Type B pancreatic cell (in vitro differentiated cells): ENCODE results near the gene LPCAT1. TPM values are rescaled to one million over a fixed set of nuclear protein-coding genes. Genes with fewer than 3 reads are reported as not detected.

Source experiments
- DNase-seq: peaks from one replicate; pipeline ENCODE4 v3.0.0; 2021; ENCODE audit warnings: mixed read lengths; ENCODE audit not compliant: unreplicated experiment; ENCODE audit errors: extremely low spot score
- H3K27ac Mint-ChIP-seq: 2 replicates; pipeline ENCODE4 v1.8.0; 2021; ENCODE audit warnings: mild to moderate bottlenecking, mixed read lengths
- H3K27me3 Mint-ChIP-seq: 2 replicates; pipeline ENCODE4 v1.8.0; 2021; ENCODE audit warnings: mixed read lengths
- H3K36me3 Mint-ChIP-seq: 2 replicates; pipeline ENCODE4 v1.8.0; 2021; ENCODE audit warnings: mixed read lengths
- H3K4me1 Mint-ChIP-seq: one replicate; pipeline ENCODE4 v1.8.0; 2021; ENCODE audit warnings: mixed read lengths; ENCODE audit not compliant: unreplicated experiment
- H3K4me3 Mint-ChIP-seq: 2 replicates; pipeline ENCODE4 v1.8.0; 2021; ENCODE audit warnings: mild to moderate bottlenecking, mixed read lengths
- H3K9me3 Mint-ChIP-seq: 2 replicates; pipeline ENCODE4 v1.8.0; 2021; ENCODE audit warnings: mixed read lengths
- total RNA-seq: library from RNA; stranded (reverse); gene quantifications from 2 replicates; pipeline ENCODE4 v1.2.1, GENCODE V29; 2021; ENCODE audit warnings: low replicate concordance
- TF ChIP-seq, protein P1 (sequence below): fragments of 200-600 bp; sonication (generic); conservative IDR thresholded peaks from 2 replicates; pipeline ENCODE4 v1.5.0; 2021; ENCODE audit warnings: antibody characterized with exemption, mild to moderate bottlenecking

LPCAT1 gene
- total RNA-seq, 1 donor from 2014 or later = 91.6 TPM

DNA sequence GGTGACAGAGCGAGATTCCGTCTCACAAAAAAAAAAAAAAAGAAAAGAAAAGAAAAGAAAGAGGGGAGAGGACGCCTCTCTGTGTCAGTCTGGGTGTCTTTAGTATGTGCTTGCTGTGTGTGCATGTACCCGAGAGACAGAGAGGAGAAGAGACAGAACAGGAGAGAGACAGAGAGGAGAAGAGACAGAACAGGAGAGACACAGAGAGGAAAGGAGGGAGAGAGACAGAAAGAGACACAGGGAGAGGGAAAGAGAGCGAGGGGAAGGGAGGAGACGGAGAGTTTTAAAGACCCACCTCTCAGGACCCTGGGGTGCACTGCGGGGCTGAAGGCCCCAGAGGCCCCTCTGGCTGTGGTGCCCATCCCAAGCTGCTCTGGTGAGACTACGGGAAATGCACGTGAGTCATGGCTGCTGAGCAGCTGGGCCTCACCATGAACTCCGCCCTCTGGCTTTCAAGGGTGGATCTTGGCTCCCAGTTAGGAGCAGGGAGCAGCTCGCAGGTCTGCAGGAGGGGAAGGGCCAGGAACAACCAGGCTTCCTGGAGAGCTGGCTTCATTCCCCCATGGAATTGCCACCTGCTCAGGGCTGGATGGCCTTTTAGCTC, 86.4 kb downstream of the LPCAT1 start:
- H3K9me3 Mint-ChIP-seq = peaks cover 7% of the 10 kb centered on the region
- TF ChIP-seq, protein P1, sequence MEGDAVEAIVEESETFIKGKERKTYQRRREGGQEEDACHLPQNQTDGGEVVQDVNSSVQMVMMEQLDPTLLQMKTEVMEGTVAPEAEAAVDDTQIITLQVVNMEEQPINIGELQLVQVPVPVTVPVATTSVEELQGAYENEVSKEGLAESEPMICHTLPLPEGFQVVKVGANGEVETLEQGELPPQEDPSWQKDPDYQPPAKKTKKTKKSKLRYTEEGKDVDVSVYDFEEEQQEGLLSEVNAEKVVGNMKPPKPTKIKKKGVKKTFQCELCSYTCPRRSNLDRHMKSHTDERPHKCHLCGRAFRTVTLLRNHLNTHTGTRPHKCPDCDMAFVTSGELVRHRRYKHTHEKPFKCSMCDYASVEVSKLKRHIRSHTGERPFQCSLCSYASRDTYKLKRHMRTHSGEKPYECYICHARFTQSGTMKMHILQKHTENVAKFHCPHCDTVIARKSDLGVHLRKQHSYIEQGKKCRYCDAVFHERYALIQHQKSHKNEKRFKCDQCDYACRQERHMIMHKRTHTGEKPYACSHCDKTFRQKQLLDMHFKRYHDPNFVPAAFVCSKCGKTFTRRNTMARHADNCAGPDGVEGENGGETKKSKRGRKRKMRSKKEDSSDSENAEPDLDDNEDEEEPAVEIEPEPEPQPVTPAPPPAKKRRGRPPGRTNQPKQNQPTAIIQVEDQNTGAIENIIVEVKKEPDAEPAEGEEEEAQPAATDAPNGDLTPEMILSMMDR = no peak
- no peak overlapping the region for H3K27ac Mint-ChIP-seq
- no peaks in the 10 kb centered on the region for H3K36me3 Mint-ChIP-seq
- DNase-seq = no peak
- peaks cover 61% of the 10 kb centered on the region for H3K27me3 Mint-ChIP-seq
- no peak overlapping the region for H3K4me3 Mint-ChIP-seq
- H3K4me1 Mint-ChIP-seq = no peaks in the 10 kb centered on the region

DNA sequence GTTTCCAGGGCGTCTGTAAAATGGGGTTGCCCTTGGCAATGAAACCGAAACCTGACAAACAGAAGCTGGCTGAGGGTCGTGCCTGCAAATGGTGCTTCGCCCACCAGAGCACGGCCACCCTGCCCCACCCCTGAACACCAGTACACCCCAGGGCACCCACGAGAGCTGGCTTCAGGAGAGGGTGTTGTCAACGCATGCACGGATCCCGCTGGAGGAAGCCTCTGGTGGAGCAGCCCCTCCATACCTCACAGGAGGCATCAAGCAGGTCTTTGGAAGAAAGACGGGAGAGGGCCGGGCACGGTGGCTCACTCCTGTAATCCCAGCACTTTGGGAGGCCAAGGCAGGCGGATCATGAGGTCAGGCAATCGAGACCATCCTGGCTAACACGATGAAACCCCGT, 87.1 kb downstream of the LPCAT1 start:
- no peaks in the 10 kb centered on the region for H3K4me1 Mint-ChIP-seq
- peaks cover 7% of the 10 kb centered on the region for H3K9me3 Mint-ChIP-seq
- no peaks in the 10 kb centered on the region for H3K36me3 Mint-ChIP-seq
- TF ChIP-seq, protein P1 = no peak
- H3K27ac Mint-ChIP-seq = no peak overlapping the region
- DNase-seq = peak; percentile 62
- peaks cover 58% of the 10 kb centered on the region for H3K27me3 Mint-ChIP-seq
- no peak overlapping the region for H3K4me3 Mint-ChIP-seq

DNA sequence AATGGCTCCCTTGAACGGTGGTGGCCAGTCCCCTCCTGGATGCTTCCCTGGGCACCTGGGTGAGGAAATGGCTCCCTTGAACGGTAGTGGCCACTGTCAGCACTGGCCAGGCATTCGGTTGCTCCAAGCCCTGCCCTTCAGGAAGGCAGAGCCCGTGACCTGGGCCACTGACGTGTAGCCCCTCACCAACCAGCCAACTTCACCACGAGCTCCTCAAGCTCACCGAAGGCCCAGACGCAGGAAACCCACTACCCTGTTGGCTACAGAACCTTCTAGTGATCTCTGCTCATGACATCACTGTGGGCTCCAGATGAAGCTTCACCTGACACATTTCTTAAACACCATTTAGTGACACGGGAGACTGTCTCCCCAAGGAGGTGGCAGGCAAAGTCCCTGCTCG, 87.7 kb downstream of the LPCAT1 start:
- peaks cover 7% of the 10 kb centered on the region for H3K9me3 Mint-ChIP-seq
- TF ChIP-seq, protein P1 = no peak
- DNase-seq = no peak

DNA sequence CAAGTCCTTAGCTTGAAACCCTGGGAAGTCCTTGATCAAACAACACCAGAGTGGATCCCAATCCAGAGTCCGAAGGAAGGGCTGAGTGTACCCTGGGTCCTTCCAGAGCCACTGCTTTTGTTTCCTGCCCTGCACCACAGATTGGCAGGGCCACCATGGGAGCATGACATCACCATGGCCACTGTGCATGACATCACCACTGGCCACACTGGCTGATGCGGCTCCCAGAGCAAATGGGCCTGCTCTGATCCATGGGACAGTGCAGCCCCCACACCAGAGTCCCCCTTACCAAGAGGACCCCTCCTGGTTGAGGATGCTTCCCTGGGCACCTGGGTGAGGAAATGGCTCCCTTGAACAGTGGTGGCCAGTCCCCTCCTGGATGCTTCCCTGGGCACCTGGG, 88.4 kb downstream of the LPCAT1 start:
- Mint-ChIP-seq H3K4me1 (no peaks in the 10 kb centered on the region), H3K4me3 (no peak overlapping the region), H3K36me3 (no peaks in the 10 kb centered on the region), H3K27ac (no peak overlapping the region), H3K27me3 (peaks cover 45% of the 10 kb centered on the region), H3K9me3 (peaks cover 7% of the 10 kb centered on the region)
- DNase-seq = no peak
- TF ChIP-seq, protein P1 = no peak

More for the DNA sequence above, 87.7 kb downstream of the LPCAT1 start:
- H3K36me3 Mint-ChIP-seq = no peaks in the 10 kb centered on the region
- no peak overlapping the region for H3K4me3 Mint-ChIP-seq
- H3K4me1 Mint-ChIP-seq = no peaks in the 10 kb centered on the region
- peaks cover 51% of the 10 kb centered on the region for H3K27me3 Mint-ChIP-seq
- no peak overlapping the region for H3K27ac Mint-ChIP-seq

DNA sequence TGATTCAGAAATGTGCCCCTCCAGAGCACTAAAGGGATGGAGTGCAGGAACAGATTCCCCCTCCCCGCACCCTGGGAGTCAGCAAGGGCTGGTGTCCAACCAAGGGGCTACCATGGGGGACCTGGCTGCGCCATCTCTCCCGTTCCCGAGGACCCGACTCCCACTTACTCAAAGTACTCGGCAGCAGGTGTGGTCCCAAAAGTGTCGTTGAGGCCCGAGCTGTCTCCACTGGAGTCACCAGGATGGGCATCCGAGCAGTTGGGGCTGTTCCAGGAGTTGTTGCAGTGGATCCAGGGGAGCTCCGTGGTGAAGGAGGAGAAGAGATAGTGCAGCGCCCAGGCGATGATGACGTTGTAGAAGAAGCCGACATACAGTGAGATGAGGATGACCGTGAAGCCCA, 91.5 kb downstream of the LPCAT1 start:
- Mint-ChIP-seq H3K36me3 (peaks cover 3% of the 10 kb centered on the region), H3K9me3 (peaks cover 13% of the 10 kb centered on the region), H3K4me3 (no peak overlapping the region), H3K27ac (no peak overlapping the region), H3K4me1 (no peaks in the 10 kb centered on the region), H3K27me3 (peaks cover 29% of the 10 kb centered on the region)
- TF ChIP-seq, protein P1 = no peak
- peak; percentile 60 for DNase-seq
